ENCODE results near the gene CPED1.

DNA sequence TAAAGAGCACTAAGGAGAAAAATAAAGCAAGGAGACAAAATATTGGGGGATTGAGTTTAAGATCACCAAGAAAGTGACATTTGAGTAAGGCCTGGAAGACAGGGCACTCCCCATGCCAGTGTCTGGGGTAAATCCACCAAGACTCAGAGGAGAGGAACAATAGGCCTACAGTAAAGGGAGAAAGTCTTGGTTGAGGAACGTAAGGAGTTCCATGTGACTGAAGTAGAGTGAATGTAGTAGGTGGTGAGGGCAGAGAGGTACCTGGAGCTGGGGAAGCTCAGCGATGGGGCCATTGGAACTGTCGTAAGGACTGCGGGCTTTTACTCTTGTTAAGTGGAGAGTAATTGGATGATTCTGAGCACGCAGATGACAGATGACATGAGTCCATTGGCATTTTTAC is 69.4 kb downstream of the CPED1 start:
- TF ChIP-seq POLR2A (IDR thresholded peaks at IDR 0.05), result no peak
- TF ChIP-seq, protein P1, sequence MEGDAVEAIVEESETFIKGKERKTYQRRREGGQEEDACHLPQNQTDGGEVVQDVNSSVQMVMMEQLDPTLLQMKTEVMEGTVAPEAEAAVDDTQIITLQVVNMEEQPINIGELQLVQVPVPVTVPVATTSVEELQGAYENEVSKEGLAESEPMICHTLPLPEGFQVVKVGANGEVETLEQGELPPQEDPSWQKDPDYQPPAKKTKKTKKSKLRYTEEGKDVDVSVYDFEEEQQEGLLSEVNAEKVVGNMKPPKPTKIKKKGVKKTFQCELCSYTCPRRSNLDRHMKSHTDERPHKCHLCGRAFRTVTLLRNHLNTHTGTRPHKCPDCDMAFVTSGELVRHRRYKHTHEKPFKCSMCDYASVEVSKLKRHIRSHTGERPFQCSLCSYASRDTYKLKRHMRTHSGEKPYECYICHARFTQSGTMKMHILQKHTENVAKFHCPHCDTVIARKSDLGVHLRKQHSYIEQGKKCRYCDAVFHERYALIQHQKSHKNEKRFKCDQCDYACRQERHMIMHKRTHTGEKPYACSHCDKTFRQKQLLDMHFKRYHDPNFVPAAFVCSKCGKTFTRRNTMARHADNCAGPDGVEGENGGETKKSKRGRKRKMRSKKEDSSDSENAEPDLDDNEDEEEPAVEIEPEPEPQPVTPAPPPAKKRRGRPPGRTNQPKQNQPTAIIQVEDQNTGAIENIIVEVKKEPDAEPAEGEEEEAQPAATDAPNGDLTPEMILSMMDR (IDR thresholded peaks at IDR 0.05), result no peak

All from testis (tissue), 2 donors.